Stimulated activated CD8-positive, alpha-beta memory T cell treated with anti-CD3 and anti-CD28 coated beads, Interleukin-15, amount 100 ng/mL, for 24 hours (primary cell): ENCODE results near the gene KNTC1.
A peak's percentile ranks its signal among the peaks of the same experiment; 100 is the strongest.
"Not testable (repeated sequence)": the region's sequence is repeated elsewhere in the genome, so short reads cannot be mapped to it uniquely, and the experiment has no call there.

Experiments used
- DNase-seq: peaks from one replicate; pipeline ENCODE4 v3.0.0-alpha.2; 2020; ENCODE audit warnings: low read depth

KNTC1 gene, protein sequence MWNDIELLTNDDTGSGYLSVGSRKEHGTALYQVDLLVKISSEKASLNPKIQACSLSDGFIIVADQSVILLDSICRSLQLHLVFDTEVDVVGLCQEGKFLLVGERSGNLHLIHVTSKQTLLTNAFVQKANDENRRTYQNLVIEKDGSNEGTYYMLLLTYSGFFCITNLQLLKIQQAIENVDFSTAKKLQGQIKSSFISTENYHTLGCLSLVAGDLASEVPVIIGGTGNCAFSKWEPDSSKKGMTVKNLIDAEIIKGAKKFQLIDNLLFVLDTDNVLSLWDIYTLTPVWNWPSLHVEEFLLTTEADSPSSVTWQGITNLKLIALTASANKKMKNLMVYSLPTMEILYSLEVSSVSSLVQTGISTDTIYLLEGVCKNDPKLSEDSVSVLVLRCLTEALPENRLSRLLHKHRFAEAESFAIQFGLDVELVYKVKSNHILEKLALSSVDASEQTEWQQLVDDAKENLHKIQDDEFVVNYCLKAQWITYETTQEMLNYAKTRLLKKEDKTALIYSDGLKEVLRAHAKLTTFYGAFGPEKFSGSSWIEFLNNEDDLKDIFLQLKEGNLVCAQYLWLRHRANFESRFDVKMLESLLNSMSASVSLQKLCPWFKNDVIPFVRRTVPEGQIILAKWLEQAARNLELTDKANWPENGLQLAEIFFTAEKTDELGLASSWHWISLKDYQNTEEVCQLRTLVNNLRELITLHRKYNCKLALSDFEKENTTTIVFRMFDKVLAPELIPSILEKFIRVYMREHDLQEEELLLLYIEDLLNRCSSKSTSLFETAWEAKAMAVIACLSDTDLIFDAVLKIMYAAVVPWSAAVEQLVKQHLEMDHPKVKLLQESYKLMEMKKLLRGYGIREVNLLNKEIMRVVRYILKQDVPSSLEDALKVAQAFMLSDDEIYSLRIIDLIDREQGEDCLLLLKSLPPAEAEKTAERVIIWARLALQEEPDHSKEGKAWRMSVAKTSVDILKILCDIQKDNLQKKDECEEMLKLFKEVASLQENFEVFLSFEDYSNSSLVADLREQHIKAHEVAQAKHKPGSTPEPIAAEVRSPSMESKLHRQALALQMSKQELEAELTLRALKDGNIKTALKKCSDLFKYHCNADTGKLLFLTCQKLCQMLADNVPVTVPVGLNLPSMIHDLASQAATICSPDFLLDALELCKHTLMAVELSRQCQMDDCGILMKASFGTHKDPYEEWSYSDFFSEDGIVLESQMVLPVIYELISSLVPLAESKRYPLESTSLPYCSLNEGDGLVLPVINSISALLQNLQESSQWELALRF (N-terminal part only)

DNA sequence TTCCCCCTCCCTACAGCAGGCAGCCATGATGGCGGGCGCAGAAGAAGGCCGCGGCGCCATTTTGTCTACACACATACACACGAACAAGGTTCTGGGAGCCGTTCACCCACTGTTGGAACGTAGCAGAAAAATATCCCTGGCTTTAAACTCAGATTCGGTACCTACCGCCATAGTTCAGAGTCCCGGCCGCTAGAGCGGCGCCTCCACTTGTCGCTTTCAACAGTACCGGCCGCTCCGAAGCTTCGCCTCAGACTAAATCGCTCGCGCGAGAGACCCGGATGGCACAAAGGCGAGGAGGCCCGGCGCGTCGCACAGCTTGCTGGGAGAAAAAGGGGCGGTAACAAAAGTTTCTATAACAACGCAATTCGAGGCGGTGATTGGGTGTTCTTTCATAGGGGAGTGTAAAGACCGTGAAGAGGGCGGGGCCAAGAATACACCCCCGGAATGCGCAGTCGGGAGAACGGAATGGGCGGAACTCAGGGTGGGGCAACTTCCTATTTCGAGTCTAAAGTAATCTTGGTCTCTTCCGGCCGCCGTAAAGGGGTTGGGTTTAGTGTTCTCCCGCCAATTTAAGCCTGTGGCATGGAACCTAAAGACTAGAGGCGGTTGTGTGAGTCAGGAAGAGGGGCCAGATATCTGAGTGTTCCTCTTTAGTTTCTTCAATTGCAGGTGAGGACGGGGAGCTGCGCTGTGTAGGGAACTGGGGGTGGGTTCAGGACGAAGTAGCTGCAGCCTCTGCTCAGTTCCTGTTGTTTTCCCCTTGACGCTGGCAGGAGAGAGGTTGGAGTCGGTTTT lies at the start of gene KNTC1, which contains the start of gene RSRC2:
TSS of gene KNTC1 (plus strand) at position 567 of the 795 bp plus-strand sequence. CDS start 2,815 bp downstream, outside the sequence.
TSS of gene RSRC2 (minus strand) at position 254 of the 795 bp plus-strand sequence. CDS start at position 171, 83 bp downstream.
- peak; percentile 78 for DNase-seq

DNA sequence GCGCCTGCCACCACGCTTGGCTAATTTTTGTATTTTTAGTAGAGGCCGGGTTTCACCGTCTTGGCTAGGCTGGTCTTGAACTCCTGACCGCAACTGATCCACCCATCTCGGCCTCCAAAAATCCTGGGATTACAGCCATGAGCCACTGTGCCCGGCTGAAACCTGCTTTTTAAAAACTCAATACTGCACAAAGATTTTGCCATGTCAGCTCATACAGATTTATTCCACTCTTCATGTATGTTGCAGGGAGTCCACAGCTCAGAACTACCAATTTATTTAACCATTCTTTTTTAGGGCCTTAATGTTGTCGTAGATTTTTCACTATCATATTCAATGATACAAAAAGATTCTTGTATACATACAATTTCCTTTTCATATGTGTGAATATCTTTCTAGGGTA lies 46.3 kb upstream of the KNTC1 start:
- DNase-seq = no peak

DNA sequence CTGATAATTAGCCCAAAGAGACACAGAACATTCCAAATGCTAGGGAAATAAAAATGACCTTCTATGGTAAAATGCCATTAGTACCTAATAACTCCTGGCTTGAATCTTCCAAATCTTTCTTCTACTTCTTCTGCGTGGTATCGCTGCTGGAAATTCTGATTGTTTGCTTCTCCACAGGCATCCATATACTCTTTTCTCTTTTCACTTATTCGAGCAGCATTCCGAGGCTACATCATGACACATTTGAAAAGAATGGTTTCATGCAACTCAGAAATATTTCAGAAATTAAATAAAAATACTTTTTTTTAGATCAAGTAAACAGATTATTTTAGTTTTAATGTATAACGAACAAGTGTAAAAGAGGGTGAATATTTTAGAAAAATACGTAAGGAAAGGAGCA lies 45.2 kb upstream of the KNTC1 start:
- DNase-seq = no peak

DNA sequence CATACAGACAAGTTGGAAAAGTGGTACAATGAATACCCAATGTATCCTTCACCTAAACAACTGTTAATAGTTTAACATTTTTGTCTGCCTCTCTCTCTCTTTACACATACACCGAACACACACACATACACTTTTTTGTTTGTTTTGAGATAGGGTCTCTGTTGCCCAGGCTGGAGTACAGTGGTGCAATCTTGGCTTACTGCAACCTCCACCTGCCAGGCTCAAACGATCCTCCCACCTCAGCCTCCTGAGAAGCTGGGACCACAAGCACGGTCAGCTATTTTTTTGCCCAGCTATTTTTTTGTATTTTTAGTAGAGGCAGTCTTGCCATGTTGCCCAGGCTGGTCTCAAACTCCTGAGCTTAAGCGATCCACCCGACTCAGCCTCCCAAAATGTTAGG lies 43.1 kb upstream of the KNTC1 start:
- DNase-seq = no peak

DNA sequence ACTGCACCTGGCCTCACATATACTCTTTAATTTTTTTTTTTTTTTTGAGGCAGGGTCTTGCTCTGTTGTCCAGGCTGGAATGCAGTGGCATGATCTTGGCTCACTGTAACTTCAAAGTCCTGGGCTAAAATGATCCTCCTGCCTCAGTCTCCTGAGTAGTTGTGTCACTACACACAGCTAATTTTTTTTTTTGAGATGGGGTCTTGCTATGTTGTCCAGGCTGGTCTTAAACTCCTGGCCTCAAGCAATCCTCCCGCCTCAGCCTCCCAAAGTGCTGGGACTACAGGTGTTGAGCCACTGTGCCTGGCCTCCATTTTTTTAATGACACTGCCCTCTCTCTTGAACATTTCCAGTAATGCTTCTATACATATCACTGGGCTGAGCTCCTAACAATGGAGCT lies 42.7 kb upstream of the KNTC1 start:
- DNase-seq = not testable (repeated sequence)

DNA sequence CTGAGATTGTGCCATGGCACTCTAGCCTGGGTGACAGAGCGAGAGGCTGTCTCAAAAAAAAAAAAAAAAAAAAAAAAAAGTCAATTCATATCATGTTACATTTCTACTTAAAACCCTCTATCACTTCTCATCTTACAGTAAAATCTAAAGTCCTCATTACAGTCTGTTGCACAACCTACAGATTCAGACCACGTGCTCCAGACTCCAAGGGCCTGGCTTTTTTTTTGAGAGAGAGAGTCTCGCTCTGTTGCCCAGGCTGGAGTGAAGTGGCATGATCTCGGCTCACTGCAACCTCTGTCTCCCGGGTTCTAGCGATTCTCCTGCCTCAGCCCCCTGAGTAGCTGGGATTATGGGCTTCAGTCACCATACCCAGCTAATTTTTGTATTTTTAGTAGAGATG lies 40.7 kb upstream of the KNTC1 start:
- not testable (repeated sequence) for DNase-seq

DNA sequence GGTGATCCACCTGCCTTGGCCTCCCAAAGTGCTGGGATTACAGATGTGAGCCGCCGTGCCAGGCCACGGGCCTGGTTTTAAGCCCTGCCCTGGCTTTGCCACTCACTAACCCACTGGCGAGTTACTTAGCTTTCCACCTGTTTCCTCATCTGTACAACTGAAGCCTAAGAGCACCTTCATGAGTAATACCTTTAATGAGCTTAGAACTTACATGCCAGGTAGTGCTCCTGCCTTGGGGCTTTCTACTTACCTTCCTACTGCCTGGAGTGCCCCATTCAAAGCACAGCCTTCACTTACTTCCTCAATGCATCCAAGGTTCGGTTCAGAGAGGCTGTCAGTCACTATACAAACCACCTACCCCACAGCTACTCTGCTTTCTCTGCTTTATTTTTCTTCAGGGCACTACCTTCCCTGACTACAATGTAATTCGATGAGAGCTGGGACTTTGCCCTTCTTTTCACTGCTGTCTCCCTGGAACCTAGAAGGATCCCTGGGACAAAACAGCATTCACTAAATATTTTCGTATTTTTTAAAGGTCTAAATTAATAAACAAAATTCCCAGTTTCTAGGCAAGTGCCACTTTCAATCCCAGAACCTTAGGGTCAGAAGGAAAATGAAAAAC lies 40.1 kb upstream of the KNTC1 start:
- no peak for DNase-seq

DNA sequence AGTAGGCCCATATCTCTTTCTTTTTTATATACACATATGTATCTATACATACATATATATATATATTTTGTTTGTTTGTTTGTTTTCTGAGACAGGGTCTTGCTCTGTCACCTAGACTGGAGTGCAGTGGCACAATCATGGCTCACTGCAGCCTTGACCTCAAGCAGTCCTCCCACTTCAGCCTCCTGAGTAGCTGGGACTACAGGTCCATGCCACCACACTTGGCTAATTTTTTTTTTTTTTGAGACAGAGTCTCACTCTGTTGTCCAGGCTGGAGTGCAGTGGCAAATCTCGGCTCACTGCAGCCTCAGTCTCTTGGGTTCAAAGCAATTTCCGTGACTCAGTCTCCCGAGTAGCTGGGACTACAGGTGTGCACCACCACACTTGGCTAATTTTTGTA lies 39.2 kb upstream of the KNTC1 start:
- not testable (repeated sequence) for DNase-seq

DNA sequence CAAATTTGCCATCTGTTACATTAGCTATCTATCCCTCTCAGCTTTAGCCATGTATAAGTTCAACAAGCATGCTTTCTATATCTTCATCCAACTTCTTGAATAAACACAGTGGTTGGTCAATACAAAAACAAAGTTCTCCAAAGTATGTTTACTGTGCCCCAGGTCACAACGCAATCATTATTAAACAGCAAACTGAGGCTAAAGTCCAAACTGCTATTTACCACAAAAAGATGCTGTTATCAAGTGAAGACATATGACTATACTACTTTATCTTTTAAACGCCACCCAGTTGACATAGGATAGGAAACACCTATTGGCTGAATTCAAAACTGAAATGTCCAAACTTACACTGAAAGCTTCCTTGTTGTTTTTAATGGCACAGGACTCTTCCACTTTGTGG lies 38.0 kb upstream of the KNTC1 start:
- DNase-seq = no peak

DNA sequence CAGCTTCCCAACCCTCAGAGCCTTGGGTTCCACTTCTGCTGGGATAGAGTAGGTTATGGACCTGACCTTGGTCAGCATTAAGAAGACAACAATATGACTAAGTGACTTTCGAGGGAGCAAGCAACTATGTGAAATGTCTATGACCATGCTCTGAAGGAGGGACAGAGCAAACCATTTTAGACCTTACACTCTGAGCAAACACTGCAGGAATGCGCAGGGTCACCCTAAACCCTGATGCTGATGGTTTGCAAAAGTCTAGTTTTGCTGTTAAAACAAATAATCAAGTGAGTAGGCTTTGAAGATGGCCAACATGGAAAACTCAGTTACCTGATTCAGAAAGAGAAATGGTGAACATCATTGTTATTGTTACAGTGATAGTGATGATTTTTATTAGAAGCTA lies 35.1 kb upstream of the KNTC1 start:
- DNase-seq = no peak

DNA sequence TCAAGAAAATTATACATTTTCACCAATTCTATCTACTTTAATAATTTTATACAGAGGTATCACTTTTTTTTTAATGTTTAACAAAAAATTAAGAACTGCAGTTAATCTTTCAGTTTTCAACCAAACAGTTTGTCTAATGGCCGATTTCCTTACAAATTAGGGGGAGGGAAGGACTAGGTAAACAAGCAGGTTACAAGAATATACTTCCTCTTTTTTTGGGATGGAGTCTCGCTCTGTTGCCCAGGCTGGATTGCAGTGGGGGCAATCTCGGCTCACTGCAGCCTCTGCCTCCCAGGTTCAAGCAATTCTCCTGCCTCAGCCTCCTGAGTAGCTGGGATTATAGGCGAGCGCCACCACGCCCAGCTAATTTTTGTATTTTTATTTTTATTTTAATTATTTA lies 33.8 kb upstream of the KNTC1 start:
- DNase-seq = not testable (repeated sequence)

DNA sequence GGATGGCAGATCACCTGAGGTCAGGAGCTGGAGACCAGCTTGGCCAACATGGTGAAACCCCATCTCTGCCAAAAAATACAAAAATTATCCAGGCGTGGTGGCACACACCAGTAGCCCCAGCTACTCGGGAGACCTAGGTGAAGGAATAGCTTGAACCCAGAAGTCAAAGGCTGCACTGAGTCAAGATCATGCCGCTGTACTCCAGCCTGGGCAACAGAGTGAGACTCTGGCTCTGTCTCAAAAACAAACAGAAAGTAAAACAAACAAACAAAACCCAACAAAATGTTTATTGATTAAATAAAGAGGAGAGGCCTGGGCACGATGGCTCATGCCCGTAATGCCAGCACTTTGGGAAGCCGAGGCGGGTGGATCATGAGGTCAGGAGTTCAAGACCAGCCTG lies 31.8 kb upstream of the KNTC1 start:
- DNase-seq = no peak

DNA sequence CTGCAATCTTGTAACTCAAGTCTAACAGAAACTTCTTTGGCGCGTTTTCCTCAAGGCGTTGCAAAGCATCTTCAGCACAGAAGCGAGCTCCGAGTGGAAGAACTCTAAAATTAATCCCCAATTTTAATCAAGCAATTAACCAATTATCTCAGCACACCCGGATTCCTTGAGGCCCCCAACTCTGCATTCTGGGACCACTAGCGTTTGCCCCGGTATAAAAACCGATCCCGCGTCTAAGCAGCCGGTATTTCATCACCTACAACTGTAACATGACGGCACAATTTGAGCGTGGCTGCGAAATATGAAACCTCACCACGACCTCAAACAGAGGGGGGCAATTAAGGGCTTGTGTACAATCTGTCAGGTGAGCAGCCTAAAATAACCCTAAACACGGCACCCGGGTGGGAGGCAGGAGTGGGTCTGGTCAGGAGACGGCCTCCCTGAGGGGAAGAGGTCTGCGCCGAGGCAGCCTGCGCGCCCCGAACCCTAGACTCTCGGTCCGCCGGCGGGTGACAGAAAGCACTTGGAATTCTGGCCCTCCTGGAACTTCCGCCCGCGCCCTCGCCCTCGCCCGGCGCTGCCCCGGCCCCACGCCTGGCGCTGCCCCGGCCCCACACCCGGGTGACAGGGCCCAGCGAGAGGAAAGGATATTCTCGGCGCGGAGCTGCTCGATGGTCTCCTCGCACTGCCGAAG lies 26.9 kb upstream of the KNTC1 start:
- DNase-seq = peak; percentile 13

DNA sequence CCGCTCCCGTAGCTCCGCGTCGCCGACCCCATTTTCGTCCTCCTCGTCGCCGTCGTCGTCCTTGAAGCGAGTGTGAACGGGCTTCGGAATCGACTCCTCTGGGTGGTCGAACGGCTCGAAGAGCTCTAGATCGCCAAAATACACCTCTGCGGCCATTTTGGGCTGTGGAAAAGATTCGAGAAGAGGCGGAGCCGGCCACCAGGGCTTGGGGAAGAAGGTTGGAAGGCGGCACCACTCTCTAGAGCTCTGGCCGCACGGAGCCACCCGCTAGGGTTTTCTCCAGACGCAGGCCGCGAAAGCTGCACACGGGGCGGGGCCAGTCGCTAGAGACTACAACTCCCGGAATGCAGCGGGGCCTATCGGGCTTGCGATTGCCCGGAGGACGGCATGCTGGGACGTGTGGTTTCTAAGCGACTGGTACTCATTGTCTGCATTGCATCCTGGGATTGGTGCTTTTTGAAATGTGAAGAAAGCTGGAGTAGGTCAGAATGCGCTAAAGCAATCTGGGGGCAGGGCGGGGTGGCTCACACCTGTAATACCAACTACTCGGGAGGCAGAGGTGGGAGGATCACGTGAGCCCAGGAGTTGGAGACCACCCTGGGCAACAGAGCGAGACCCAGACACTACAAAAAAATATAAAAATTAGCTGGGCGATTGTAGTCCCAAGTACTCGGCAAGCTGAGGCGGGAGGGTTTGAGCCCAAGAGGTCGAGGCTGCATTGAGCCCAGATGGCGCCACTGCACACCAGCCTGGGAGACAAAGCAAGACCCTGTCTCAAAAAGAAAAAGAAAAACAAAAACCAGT lies 26.2 kb upstream of the KNTC1 start, which contains the start of gene ZCCHC8:
TSS of gene ZCCHC8 (minus strand) at position 248 of the 804 bp plus-strand sequence. CDS start at position 156, 92 bp downstream.
- peak; percentile 77 for DNase-seq

DNA sequence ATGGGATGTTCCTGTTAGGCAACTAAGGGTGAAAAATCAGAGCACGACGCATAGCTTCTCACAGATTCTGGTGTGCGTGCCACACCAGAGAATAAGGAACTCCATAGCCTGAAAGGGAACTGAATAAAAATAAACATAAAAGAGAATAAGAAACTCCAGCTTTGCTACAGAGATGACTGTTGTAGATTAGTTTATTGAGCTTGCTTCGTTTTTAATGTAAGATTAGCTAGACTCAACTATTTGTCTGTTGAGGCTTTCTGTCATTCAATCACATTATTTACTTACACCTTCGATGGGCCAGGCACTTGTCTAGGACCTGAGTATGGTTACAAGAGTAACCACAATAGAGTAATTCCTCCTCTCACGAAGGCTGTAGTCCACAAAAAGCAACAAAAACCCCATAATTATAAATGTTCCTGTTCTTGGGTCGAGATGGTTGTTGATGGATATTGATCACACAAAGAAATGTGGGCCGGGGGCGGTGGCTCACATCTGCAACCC lies 25.5 kb upstream of the KNTC1 start:
- no peak for DNase-seq

DNA sequence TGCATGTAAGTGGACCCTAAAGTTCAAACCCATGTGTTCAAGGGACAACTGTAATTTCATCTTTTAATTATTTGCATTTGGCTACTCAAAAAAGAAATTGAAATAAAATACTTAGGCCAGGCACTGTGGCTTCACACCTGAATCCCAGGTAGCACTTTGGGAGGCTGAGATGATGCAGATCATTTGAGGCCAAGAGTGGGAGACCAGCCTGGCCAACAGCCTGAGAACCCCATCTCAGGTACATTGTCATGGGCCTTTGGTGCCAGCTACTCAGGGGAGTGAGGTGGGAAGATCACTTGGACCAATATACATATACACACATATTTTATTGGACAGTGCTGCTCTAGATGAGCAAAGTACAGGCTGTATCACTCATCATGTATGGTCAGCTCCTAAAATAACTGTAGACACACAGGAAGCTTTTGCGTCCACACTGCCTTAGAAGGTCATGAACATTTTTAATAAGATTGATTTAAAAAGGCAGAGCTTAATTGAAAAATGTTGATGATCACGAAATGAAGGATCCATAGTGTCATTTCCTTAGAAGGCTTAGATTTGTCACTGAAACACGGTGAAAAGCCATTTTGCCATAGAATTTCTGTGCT lies 23.8 kb upstream of the KNTC1 start:
- no peak for DNase-seq

DNA sequence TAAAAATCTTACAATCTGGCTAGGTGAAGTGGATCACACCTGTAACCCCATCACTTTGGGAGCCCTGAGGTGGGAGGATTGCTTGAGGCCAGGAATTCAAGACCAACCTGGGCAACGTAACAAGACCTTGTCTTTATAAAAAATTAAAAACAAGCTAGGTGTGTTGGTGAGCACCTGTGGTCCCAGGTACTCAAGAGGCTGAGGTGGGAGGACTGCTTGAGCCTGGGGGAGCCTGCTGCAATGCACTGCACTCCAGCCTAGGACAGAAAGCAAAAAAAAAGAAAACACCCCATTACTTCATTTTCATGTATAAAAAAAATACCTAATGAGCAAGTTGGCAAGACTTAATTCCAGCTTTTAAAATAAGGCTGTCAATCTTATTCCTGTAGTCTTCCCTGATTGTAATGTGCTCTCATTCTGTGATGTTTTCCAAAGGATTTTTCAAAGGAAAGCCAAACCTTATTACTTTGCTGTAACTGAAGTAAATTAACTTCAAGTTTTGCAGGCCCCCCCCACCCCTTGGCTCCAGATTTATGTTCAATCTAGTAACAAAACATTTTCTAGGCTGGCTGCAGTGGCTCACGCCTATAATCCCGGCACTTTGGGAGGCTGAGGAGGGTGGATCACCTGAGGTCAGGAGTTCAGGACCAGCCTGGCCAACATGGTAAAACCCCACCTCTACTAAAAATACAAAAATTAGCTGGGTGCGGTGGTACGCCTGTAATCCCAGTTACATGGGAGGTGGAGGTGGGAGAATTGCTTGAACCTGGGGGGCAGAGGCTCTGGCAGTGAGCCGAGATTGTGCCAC lies 23.1 kb upstream of the KNTC1 start:
- no peak for DNase-seq
